Measurements from ENCODE around the gene NRG2. TPM values are rescaled to one million over a fixed set of nuclear protein-coding genes. Genes with fewer than 3 reads are reported as not detected.

NRG2 gene
- total RNA-seq, 4 donors from 2014 or later, result 5.3 to 8.8 (median 7.5) TPM

DNA sequence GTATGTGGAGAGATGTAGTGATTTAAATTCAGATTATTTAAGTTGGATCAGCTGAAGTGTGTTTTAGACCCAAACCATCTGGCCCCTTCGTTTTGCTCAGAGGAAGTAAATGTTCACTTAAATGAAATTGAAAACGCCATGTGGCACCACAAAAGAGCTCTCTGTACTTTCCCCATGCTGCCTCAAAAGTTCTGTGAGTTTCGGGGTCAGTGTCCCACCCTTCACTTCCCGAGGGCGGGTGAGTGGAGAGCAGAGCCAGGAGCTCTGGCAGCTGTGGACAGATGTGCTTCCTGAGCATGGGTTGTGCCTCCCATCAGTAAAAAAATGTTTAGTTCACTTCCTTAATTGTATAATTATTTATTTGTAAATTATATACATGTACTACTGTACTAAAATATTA, 199.1 kb downstream of the NRG2 start:
- DNase-seq (ENCODE audit: low spot score in 2 of 2), result no peak
- H3K4me3 ChIP-seq (ENCODE audit: low read depth, poor library complexity, severe bottlenecking), result no peak overlapping the region
- no peak for TF ChIP-seq POLR2A (IDR thresholded peaks at IDR 0.05)
- TF ChIP-seq, protein P1, sequence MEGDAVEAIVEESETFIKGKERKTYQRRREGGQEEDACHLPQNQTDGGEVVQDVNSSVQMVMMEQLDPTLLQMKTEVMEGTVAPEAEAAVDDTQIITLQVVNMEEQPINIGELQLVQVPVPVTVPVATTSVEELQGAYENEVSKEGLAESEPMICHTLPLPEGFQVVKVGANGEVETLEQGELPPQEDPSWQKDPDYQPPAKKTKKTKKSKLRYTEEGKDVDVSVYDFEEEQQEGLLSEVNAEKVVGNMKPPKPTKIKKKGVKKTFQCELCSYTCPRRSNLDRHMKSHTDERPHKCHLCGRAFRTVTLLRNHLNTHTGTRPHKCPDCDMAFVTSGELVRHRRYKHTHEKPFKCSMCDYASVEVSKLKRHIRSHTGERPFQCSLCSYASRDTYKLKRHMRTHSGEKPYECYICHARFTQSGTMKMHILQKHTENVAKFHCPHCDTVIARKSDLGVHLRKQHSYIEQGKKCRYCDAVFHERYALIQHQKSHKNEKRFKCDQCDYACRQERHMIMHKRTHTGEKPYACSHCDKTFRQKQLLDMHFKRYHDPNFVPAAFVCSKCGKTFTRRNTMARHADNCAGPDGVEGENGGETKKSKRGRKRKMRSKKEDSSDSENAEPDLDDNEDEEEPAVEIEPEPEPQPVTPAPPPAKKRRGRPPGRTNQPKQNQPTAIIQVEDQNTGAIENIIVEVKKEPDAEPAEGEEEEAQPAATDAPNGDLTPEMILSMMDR (IDR thresholded peaks at IDR 0.05), result no peak
- intact Hi-C loops (cut with DNase I; ENCODE audit: low total_unique reads), result no loop called here
- 53 to 64% methylated on average over 5 of the region's 5 CpGs for WGBS, 2 donors

DNA sequence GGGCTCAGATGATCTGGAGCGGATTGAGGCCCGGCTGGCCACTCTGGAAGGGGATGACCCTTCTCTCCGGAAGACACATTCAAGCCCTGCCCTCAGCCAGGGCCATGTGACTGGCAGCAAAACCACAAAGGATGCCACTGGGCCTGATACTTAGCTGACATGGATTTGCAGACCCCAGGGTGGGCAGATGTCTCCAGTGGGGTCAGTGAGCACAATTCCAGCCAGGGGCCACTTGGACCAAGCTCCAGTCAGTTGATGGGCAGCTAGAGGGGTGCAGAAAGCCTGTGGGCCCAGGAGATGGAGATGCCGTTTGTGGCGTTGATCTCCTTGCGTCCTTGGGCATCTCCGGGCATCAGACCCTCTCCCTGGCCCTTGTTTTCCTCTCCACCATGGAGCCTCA, 200.8 kb downstream of the NRG2 start:
- DNase-seq (ENCODE audit: low spot score in 2 of 2), result no peak
- no peak overlapping the region for H3K4me3 ChIP-seq (ENCODE audit: low read depth, poor library complexity, severe bottlenecking)
- TF ChIP-seq, protein P1 (IDR thresholded peaks at IDR 0.05), result no peak
- TF ChIP-seq POLR2A (IDR thresholded peaks at IDR 0.05), result no peak
- WGBS, 2 donors, result 86 to 95% methylated on average over 7 of the region's 7 CpGs
- intact Hi-C loops (cut with DNase I; ENCODE audit: low total_unique reads), result no loop called here

DNA sequence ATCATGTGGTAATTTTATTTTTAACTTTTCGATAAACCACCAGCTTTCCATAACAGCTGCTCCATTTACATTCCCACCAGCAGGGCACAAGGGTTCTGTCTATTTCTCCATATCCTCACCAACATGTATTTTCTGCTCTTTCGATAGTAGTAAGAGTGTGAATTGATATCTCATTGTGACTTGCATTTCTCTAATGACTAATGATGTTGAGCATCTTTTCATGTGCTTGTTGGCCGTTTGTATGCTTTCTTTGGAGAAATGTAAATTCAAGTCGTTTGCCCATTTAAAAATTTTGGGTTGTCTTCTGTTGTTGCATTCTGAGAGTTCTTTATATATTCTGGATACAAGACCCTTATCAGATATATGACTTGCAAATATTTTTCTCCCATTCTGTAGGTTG, 201.6 kb downstream of the NRG2 start:
- no peak for DNase-seq (ENCODE audit: low spot score in 2 of 2)
- 70 to 79% methylated on average over 4 of the region's 4 CpGs for WGBS, 2 donors
- intact Hi-C loops (cut with DNase I; ENCODE audit: low total_unique reads), result no loop called here
- H3K4me3 ChIP-seq (ENCODE audit: low read depth, poor library complexity, severe bottlenecking), result no peak overlapping the region
- TF ChIP-seq, protein P1 (IDR thresholded peaks at IDR 0.05), result no peak
- no peak for TF ChIP-seq POLR2A (IDR thresholded peaks at IDR 0.05)

DNA sequence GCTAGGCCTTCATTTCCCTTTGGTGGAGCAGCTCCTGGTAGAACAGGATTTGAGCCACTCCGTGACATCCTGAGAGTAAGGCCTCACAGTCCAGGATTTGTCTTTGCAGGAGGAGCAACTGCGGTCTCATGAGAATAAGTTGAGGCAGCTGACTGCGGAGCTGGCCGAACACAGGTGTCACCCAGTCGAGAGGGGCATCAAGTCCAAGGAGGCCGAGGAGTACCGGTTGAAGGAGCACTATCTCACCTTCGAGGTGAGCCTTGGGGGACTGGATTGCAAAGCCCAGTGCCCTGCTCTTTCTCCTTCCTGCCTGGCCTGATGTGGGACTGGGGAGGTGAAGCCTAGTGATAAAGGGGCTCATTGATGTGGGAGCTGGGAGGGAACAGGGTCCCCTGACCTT, 203.2 kb downstream of the NRG2 start:
- intact Hi-C loops (cut with DNase I; ENCODE audit: low total_unique reads), result no loop called here
- WGBS, 2 donors, result 88 to 94% methylated on average over 8 of the region's 8 CpGs

DNA sequence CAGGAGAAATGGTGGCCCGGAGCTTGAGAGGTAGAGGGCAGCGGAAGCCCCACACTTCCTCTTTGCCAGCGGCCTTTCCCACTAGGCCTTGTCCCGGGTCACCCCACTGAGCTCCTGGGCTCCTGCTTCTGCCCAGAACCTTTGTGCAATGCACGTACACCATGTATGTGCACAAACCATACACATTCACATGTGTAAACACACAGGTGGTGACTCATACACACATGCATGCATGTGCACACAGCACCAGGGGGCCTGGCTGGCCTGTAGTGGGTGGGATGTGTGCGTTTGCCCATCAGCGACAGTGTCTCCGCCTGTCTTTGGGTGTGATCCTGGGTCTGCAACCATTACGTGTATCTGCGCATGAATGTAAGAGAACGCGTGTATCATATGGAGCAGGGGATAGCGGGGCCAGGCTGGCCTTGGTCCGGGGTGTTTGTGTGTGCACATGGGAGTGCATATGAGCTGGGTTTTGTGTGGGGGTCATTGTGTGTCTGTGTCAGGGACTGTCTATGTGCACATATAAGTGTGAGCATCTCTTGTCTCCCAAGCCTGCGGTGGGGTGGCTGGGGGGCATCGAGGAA, 203.8 kb downstream of the NRG2 start:
- DNase-seq (ENCODE audit: low spot score in 2 of 2), result no peak
- 91 to 93% methylated on average over 16 of the region's 16 CpGs for WGBS, 2 donors
- TF ChIP-seq, protein P1 (IDR thresholded peaks at IDR 0.05), result no peak
- no peak for TF ChIP-seq POLR2A (IDR thresholded peaks at IDR 0.05)
- no peak overlapping the region for H3K4me3 ChIP-seq (ENCODE audit: low read depth, poor library complexity, severe bottlenecking)
- intact Hi-C loops (cut with DNase I; ENCODE audit: low total_unique reads), result no loop called here

More for the DNA sequence above, 203.2 kb downstream of the NRG2 start:
- H3K4me3 ChIP-seq (ENCODE audit: low read depth, poor library complexity, severe bottlenecking), result no peak overlapping the region
- DNase-seq (ENCODE audit: low spot score in 2 of 2), result no peak
- TF ChIP-seq POLR2A (IDR thresholded peaks at IDR 0.05), result no peak
- TF ChIP-seq, protein P1 (IDR thresholded peaks at IDR 0.05), result no peak
